Neural crest cell (in vitro differentiated cells): ENCODE data around the gene ZNF408. TPM values are rescaled to one million over a fixed set of nuclear protein-coding genes. Genes with fewer than 3 reads are reported as not detected.

Source experiments
- DNase-seq: peaks from one replicate; pipeline ENCODE4 v3.0.0; 2021; ENCODE audit warnings: low read depth, mixed read lengths, low spot score
- H3K27ac Mint-ChIP-seq: one replicate; pipeline ENCODE4 v1.8.0; 2021; ENCODE audit warnings: mild to moderate bottlenecking, mixed read lengths; ENCODE audit not compliant: unreplicated experiment
- H3K27me3 Mint-ChIP-seq: 2 replicates; pipeline ENCODE4 v1.8.0; 2021; ENCODE audit warnings: low read depth, mild to moderate bottlenecking, mixed read lengths
- H3K36me3 Mint-ChIP-seq: 2 replicates; pipeline ENCODE4 v1.8.0; 2021; ENCODE audit warnings: low read depth, mild to moderate bottlenecking, mixed read lengths
- H3K4me1 Mint-ChIP-seq: 2 replicates; pipeline ENCODE4 v1.8.0; 2021; ENCODE audit warnings: mixed read lengths
- H3K4me3 Mint-ChIP-seq: one replicate; pipeline ENCODE4 v1.8.0; 2021; ENCODE audit warnings: mild to moderate bottlenecking, mixed read lengths
- H3K9me3 Mint-ChIP-seq: 2 replicates; pipeline ENCODE4 v1.8.0; 2021; ENCODE audit warnings: mixed read lengths
- CTCF ChIP-seq: fragments of 200-600 bp; sonication (generic); conservative IDR thresholded peaks from 2 replicates; pipeline ENCODE4 v1.5.0; 2021; ENCODE audit warnings: antibody characterized with exemption, mild to moderate bottlenecking
- total RNA-seq: library from RNA; stranded (reverse); gene quantifications from 2 replicates; pipeline ENCODE4 v1.2.1, GENCODE V29; 2021

ZNF408 gene
- total RNA-seq, 1 donor from 2014 or later = 15.3 TPM

GRCh38 chr11:46661836-46662235, 39.0 kb upstream of the ZNF408 start:
- no peaks in the 10 kb centered on the region for H3K9me3 Mint-ChIP-seq
- TF ChIP-seq CTCF = no peak
- no peak for DNase-seq
- no peak overlapping the region for H3K27ac Mint-ChIP-seq
- H3K4me1 Mint-ChIP-seq = no peaks in the 10 kb centered on the region
- peaks cover under 1% of the 10 kb centered on the region for H3K36me3 Mint-ChIP-seq
- H3K4me3 Mint-ChIP-seq = no peak overlapping the region
- H3K27me3 Mint-ChIP-seq = no peaks in the 10 kb centered on the region

- Mint-ChIP-seq H3K4me1 (no peaks in the 10 kb centered on the region), H3K27me3 (no peaks in the 10 kb centered on the region), H3K36me3 (no peaks in the 10 kb centered on the region), H3K4me3 (no peak overlapping the region), H3K27ac (no peak overlapping the region), H3K9me3 (no peaks in the 10 kb centered on the region)
- no peak for DNase-seq
- TF ChIP-seq CTCF = no peak
Measured at GRCh38 chr11:46662366-46662765, 38.5 kb upstream of the ZNF408 start.

GRCh38 chr11:46663277-46663940, 37.4 kb upstream of the ZNF408 start:
- H3K4me1 Mint-ChIP-seq = no peaks in the 10 kb centered on the region
- H3K4me3 Mint-ChIP-seq = no peak overlapping the region
- no peak for TF ChIP-seq CTCF
- H3K36me3 Mint-ChIP-seq = no peaks in the 10 kb centered on the region
- H3K27me3 Mint-ChIP-seq = no peaks in the 10 kb centered on the region
- H3K27ac Mint-ChIP-seq = peak overlapping the region; percentile 75
- no peak for DNase-seq
- H3K9me3 Mint-ChIP-seq = no peaks in the 10 kb centered on the region

GRCh38 chr11:46664612-46665011, 36.2 kb upstream of the ZNF408 start:
- Mint-ChIP-seq H3K27ac (no peak overlapping the region), H3K9me3 (no peaks in the 10 kb centered on the region), H3K4me3 (no peak overlapping the region), H3K4me1 (no peaks in the 10 kb centered on the region), H3K27me3 (no peaks in the 10 kb centered on the region), H3K36me3 (peaks cover 3% of the 10 kb centered on the region)
- TF ChIP-seq CTCF = no peak
- no peak for DNase-seq

- no peaks in the 10 kb centered on the region for H3K27me3 Mint-ChIP-seq
- no peak overlapping the region for H3K27ac Mint-ChIP-seq
- no peak overlapping the region for H3K4me3 Mint-ChIP-seq
- no peak for DNase-seq
- TF ChIP-seq CTCF = no peak
- H3K36me3 Mint-ChIP-seq = peaks cover 3% of the 10 kb centered on the region
- H3K9me3 Mint-ChIP-seq = no peaks in the 10 kb centered on the region
- no peaks in the 10 kb centered on the region for H3K4me1 Mint-ChIP-seq
Measured at GRCh38 chr11:46665356-46665755, 35.5 kb upstream of the ZNF408 start.
